Hepatocyte (in vitro differentiated cells): ENCODE data around the gene ATXN1.

Experiments used
- CTCF ChIP-seq: fragments of 200-600 bp; sonication (generic); IDR thresholded peaks from 2 replicates; pipeline ENCODE4 v1.5.1; 2016; ENCODE audit warnings: antibody characterized with exemption, mild to moderate bottlenecking; ENCODE audit not compliant: poor library complexity
- EZH2 ChIP-seq: fragments of 200-600 bp; sonication (generic); IDR thresholded peaks from 2 replicates; pipeline ENCODE4 v1.6.1; 2016; ENCODE audit warnings: antibody characterized with exemption, mild to moderate bottlenecking, borderline replicate concordance

DNA sequence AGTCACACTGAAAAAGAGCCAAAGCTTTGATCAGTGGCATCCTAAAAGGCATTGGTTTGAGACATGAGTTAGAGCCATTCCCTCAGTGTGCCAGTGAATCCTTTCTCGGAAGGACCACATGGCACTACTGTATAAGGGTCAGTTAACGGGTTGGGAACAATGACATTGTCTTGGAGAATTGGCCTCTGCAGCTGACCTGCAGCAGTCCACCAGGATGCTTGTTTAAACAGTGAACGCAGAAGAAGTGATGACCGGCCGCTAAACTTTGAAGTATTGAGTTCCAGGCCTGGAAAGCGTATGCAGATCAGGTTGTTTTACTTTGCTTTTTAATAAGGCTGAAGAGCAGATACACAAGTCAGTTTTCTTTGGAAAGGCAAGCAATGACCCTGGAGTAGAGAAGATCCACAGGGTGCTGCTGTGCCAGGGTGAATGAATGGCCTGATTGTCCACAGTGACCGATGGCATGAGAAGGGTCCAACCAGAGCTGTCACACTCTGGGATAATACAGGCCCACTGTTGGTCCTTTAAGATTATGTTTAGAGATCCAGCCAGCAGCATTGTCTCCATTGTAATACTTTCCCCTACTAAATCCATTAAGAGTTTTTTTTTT lies 465.1 kb downstream of the ATXN1 start:
- TF ChIP-seq CTCF = no peak
- no peak for TF ChIP-seq EZH2
